Peyer's patch (tissue), 4 donors: ENCODE measurements around the gene TMPRSS11E. TPM values are rescaled to one million over a fixed set of nuclear protein-coding genes. Genes with fewer than 3 reads are reported as not detected.
"Not testable (repeated sequence)": the region's sequence is repeated elsewhere in the genome, so short reads cannot be mapped to it uniquely, and the experiment has no call there.

Experiments used
- DNase-seq, 3 donors: peaks; one replicate each; pipeline ENCODE4 v3.0.0-alpha.2; 2017 to 2019
- H3K27ac ChIP-seq, 4 donors: fragments of 200-600 bp; sonication (generic); one replicate each; pipeline ENCODE4 v1.5.1; 2016 to 2019
- H3K27me3 ChIP-seq, 2 donors: fragments of 200-600 bp; sonication (generic); one replicate each; pipeline ENCODE4 v1.5.1; 2019
- H3K36me3 ChIP-seq, 3 donors: fragments of 200-600 bp; sonication (generic); one replicate each; pipeline ENCODE4 v1.5.1; 2016 to 2019
- H3K4me1 ChIP-seq, 4 donors: fragments of 200-600 bp; sonication (generic); one replicate each; pipeline ENCODE4 v1.5.1; 2016 to 2019
- H3K4me3 ChIP-seq, 4 donors: fragments of 200-600 bp; sonication (generic); 1 replicate in 3 of 4; 2 replicates in 1 of 4; pipeline ENCODE4 v1.5.1; 2016 to 2019; ENCODE audit warnings: mild to moderate bottlenecking in 1 of 4
- H3K9me3 ChIP-seq, 4 donors: fragments of 200-600 bp; sonication (generic); one replicate each; pipeline ENCODE4 v1.5.1; 2016 to 2019; ENCODE audit warnings: mild to moderate bottlenecking in 1 of 4
- POLR2A ChIP-seq, 2 donors: fragments of 450-650 bp; IDR thresholded peaks; one replicate each; pipeline ENCODE4 v1.5.1; 2017; ENCODE audit warnings: antibody characterized with exemption in 2 of 2, mild to moderate bottlenecking in 2 of 2, moderate library complexity in 2 of 2
- total RNA-seq, 4 donors: library from RNA; depleted of rRNA; stranded (reverse); fragments of >200 nt; gene quantifications; one replicate each; pipeline ENCODE4 v1.1.0, GENCODE V29; 2016
- TF ChIP-seq, protein P1 (sequence below), 6 experiments: fragments of 450-650 bp in 4 of 6; fragments of 200-600 bp in 2 of 6; sonication (generic) in 1 of 6; IDR thresholded peaks; one replicate each; pipeline ENCODE4 v1.5.1; 2017 to 2019; ENCODE audit warnings: antibody characterized with exemption in 6 of 6, mild to moderate bottlenecking in 3 of 6, moderate library complexity in 1 of 6

The TMPRSS11E gene
- total RNA-seq, 4 donors from 2014 or later = not detected

DNA sequence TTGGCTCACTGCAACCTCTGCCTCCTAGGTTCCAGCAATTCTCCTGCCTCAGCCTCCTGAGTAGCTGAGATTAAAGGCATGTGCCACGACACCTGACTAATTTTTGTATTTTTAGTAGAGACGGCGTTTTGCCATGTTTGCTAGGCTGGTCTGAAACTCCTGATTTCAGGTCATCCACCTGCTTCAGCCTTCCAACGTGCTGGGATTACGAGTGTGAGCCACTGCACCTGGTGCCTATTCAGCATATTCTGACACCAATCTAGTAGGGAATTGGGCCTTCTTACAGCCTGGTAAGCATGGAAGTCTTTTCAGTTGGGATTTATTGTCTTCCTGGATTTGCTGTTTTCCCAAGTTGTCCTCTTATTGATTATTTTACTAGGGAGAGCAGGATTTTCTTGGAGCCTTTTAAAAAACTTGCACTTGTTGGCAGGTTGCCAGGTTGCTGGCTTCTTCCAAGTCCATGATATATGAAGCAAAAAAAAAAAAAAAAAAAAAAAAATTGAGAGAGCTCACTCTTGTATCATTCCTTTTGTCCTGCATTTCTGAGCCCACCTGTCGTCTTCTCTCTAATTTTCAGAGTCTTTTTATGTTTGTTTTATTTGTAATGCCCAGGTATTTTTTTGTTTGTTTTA is 43.7 kb downstream of the TMPRSS11E start:
- no peak for DNase-seq
- no peak for TF ChIP-seq POLR2A (IDR thresholded peaks at IDR 0.05)
- TF ChIP-seq, protein P1, sequence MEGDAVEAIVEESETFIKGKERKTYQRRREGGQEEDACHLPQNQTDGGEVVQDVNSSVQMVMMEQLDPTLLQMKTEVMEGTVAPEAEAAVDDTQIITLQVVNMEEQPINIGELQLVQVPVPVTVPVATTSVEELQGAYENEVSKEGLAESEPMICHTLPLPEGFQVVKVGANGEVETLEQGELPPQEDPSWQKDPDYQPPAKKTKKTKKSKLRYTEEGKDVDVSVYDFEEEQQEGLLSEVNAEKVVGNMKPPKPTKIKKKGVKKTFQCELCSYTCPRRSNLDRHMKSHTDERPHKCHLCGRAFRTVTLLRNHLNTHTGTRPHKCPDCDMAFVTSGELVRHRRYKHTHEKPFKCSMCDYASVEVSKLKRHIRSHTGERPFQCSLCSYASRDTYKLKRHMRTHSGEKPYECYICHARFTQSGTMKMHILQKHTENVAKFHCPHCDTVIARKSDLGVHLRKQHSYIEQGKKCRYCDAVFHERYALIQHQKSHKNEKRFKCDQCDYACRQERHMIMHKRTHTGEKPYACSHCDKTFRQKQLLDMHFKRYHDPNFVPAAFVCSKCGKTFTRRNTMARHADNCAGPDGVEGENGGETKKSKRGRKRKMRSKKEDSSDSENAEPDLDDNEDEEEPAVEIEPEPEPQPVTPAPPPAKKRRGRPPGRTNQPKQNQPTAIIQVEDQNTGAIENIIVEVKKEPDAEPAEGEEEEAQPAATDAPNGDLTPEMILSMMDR (IDR thresholded peaks at IDR 0.05) = no peak
- H3K27ac ChIP-seq = no peak overlapping the region
- H3K27me3 ChIP-seq = no peaks in the 10 kb centered on the region
- no peaks in the 10 kb centered on the region for H3K9me3 ChIP-seq
- H3K4me1 ChIP-seq = no peaks in the 10 kb centered on the region
- no peaks in the 10 kb centered on the region for H3K36me3 ChIP-seq
- H3K4me3 ChIP-seq = no peak overlapping the region

DNA sequence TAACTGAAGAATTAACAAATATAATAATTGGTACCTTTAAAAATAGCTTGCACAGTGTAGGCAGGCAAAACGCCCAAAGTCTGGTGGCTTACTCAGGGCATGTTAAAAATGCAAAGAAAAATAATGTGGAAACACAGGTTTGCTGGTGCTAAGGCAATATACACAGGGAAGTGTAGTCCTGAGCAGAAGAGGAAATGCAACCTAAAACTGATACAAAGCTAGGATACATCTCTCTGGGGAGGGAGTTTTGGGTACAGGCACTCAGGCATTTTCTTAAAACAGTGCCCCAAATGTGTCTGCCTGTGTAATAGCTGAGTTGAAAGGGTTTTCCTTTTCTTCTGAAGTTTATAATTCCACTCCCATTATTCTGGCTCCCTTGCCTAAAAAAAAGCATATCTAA is 47.4 kb downstream of the TMPRSS11E start:
- Histone ChIP-seq H3K27ac (no peak overlapping the region), H3K27me3 (no peaks in the 10 kb centered on the region), H3K9me3 (no peaks in the 10 kb centered on the region), H3K4me1 (no peaks in the 10 kb centered on the region), H3K36me3 (no peaks in the 10 kb centered on the region), H3K4me3 (no peak overlapping the region)
- TF ChIP-seq, protein P1 (IDR thresholded peaks at IDR 0.05) = no peak
- TF ChIP-seq POLR2A (IDR thresholded peaks at IDR 0.05) = no peak
- no peak for DNase-seq

DNA sequence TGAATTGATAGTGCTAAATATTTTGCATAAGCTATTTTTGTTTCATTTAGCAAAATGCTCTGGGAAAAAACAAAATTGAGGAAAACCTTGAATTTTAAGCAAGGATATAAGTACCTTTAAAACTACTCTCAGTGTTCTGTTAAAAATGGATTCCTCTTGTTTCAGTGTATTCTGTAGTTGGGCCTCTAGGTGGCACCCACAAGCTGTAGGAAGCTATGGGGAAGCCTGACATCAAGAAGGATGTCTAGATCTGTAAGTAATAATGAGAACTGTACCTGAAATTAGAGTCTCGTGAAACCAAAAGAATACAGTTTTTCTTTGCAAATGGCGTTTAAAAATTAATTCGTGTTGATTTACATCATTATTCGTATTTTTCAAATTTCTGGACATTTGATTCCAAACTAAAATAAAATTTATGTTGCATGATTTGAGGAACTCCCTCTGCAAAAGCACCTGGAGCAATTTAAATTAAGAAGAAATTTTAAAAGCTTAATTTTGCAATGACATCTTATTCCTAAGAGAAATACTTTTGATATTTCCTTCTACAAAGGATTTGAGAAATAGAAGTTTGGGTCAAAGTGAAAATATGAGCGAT is 51.2 kb downstream of the TMPRSS11E start:
- Histone ChIP-seq H3K27ac (no peak overlapping the region), H3K36me3 (no peaks in the 10 kb centered on the region), H3K4me3 (peak overlapping the region in 1 of 4 donors; percentile 0), H3K9me3 (no peaks in the 10 kb centered on the region), H3K4me1 (no peaks in the 10 kb centered on the region), H3K27me3 (no peaks in the 10 kb centered on the region)
- DNase-seq = peak; percentile 47 to 81 (median 56)
- TF ChIP-seq, protein P1 (IDR thresholded peaks at IDR 0.05) = peak; percentile 8 to 96 (median 83)
- TF ChIP-seq POLR2A (IDR thresholded peaks at IDR 0.05) = no peak

DNA sequence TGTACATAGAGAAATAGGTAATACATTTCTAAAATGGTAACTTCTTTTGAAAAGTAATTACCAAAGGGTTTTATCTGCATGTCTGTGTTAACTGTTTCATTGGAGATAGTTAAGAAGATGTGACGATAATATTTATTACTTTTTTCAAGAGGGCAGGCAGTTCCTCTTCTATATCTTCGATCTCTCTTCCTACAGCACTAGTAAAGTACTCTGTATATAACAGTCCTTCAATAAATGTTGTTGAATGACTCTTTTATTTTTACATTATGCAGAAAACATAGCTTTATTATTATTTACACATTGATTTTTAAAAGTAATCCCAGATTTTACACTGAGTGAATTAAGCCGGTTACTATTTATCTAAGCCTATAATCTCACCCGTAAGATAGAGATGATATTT is 51.8 kb downstream of the TMPRSS11E start:
- Histone ChIP-seq H3K9me3 (no peaks in the 10 kb centered on the region), H3K4me1 (no peaks in the 10 kb centered on the region), H3K27ac (no peak overlapping the region), H3K36me3 (no peaks in the 10 kb centered on the region), H3K4me3 (peak overlapping the region in 1 of 4 donors; percentile 0), H3K27me3 (no peaks in the 10 kb centered on the region)
- no peak for DNase-seq
- TF ChIP-seq, protein P1 (IDR thresholded peaks at IDR 0.05) = no peak
- TF ChIP-seq POLR2A (IDR thresholded peaks at IDR 0.05) = no peak

DNA sequence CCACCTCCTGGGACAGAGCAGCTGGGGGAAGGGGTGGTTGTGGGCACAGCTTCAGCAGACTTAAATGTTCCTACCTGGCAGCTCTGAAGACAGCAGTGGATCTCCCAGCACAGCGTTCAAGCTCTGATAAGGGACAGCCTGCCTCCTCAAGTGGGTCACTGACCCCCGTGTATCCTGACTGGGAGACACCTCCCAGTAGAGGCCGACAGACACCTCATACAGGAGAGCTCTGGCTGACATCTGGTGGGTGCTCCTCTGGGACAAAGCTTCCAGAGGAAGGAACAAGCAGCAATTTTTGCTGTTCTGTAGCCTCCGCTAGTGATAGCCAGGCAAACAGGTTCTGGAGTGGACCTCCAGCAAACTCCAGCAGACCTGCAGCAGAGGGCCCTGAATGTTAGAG is 56.2 kb downstream of the TMPRSS11E start:
- H3K9me3 ChIP-seq, H3K27me3 ChIP-seq, H3K4me3 ChIP-seq, DNase-seq, H3K27ac ChIP-seq, H3K36me3 ChIP-seq, H3K4me1 ChIP-seq: not testable (repeated sequence)

DNA sequence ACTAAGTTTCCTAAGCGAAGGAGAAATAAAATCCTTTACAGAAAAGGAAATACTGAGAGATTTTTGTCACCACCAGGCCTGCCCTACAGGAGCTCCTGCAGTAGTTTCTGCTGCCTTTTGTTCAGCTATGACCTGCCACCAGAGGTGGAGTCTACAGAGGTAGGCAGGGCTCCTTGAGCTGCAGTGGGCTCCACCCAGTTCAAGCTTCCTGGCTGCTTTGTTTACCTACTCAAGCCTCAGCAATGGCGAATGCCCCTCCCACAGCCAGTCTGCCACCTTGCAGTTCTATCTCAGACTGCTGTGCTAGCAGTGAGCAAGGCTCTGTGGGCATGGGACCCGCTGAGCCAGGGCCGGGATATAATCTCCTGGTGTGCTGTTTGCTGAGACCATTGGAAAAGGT is 57.6 kb downstream of the TMPRSS11E start:
- H3K4me3 ChIP-seq, H3K36me3 ChIP-seq, DNase-seq, H3K27ac ChIP-seq, H3K27me3 ChIP-seq, H3K9me3 ChIP-seq, H3K4me1 ChIP-seq: not testable (repeated sequence)

DNA sequence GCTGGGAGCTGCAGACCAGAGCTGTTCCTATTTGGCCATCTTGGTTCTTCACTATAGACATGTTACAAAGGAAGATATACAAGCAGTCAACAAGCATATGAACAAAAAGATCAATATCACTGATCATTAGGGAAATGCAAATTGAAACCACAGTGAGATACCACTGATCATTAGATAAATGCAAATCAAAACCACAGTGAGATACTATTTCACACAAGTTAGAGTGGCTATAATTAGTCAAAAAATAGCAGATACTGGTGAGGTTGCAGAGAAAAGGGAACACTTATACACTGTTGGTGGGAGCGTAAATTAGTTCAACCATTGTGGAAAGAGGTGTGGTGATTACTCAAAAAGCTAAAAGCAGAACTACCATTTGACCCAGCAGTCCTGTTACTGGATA is 58.2 kb downstream of the TMPRSS11E start:
- H3K27ac ChIP-seq, H3K4me1 ChIP-seq, H3K9me3 ChIP-seq, H3K27me3 ChIP-seq, H3K36me3 ChIP-seq, H3K4me3 ChIP-seq, DNase-seq: not testable (repeated sequence)
